ENCODE measurements around the gene OR6S1.

GRCh38 chr14:20630340-20631022 lies 11.0 kb downstream of the OR6S1 start:
- TF ChIP-seq CTCF (conservative IDR thresholded peaks at IDR 0.05; ENCODE audit: low read depth, low read length) (no peak), EZH2 (IDR thresholded peaks at IDR 0.05; ENCODE audit: low read length, unreplicated experiment) (no peak), EZH2phosphoT487 (IDR thresholded peaks at IDR 0.05; ENCODE audit: borderline replicate concordance, low read length) (no peak)
